Measurements from ENCODE around the gene RECQL. TPM values are rescaled to one million over a fixed set of nuclear protein-coding genes. Genes with fewer than 3 reads are reported as not detected.

Gene RECQL
- total and polyA plus RNA-seq, 9 of the 15 experiments (the other 6 are each of a cell fraction or from before 2014, with no cell fraction given): 22.2 to 44.7 (median 28.5) TPM

DNA sequence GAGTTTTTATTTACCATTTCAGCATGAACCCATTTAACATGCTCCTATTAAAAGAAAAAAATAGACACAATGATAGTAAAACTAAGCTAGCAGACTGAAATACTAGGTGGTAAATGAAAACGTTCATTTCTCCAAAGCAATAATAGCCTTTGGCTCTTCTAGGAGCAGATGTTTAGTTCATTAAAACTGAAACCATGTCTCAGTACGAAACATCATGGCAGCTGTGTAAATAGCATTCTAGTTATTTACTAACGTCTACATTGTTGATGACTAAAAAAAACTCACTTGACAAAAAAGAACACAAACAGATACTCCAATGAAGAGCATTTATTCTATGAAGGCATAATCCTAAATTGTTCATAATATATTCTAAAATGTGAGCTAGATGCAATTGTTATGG lies 17.9 kb downstream of the RECQL start:
- no TSS peak for BruUV-seq (replicated peaks)
- intact Hi-C loops (cut with micrococcal nuclease) (no loop called here), in situ Hi-C loops (cut with MboI) (no loop called here)
- H3K79me2 ChIP-seq (ENCODE audit: control insufficient read depth, insufficient read depth, low read length): no peaks in the 10 kb centered on the region
- no peaks in the 10 kb centered on the region for H3K9me1 ChIP-seq (ENCODE audit: control insufficient read depth, insufficient read depth, low read length)
- no peaks in the 10 kb centered on the region for H3K27me3 ChIP-seq (ENCODE audit: control insufficient read depth in 2 of 2, insufficient read depth in 2 of 2, low read length in 2 of 2)
- no peak overlapping the region for H3K4me2 ChIP-seq (ENCODE audit: insufficient read depth, low read length)
- H3K9me3 ChIP-seq (replicated peaks; ENCODE audit: control insufficient read depth, insufficient read depth, low read depth, low read length): no peaks in the 10 kb centered on the region
- no peaks in the 10 kb centered on the region for H4K20me1 ChIP-seq (replicated peaks; ENCODE audit: control insufficient read depth, insufficient read depth, low read length)
- ChIA-PET POLR2A (no interaction called here), CTCF (ENCODE audit: low intra/inter-chr PET ratio) (no interaction called here)
- WGBS (ENCODE audit: insufficient coverage, low coverage, missing lambda C conversion rate): 56% methylated on average over 3 of the region's 3 CpGs
- no peaks in the 10 kb centered on the region for H3K4me1 ChIP-seq (replicated peaks in 1 of 2; ENCODE audit: control insufficient read depth in 2 of 2, insufficient read depth in 2 of 2, low read length in 2 of 2)
- no peak for FAIRE-seq
- H3K4me3 ChIP-seq: no peak overlapping the region
- no peak for DNase-seq (ENCODE audit: extremely low read depth in 1 of 4, low spot score in 3 of 4)
- ATAC-seq: no peak
- H3K27ac ChIP-seq (ENCODE audit: extremely low read depth, low read depth, low read length): no peak overlapping the region
- H2AFZ ChIP-seq (ENCODE audit: low read depth, low read length): no peak overlapping the region
- peaks cover 26% of the 10 kb centered on the region for H3K36me3 ChIP-seq (ENCODE audit: control insufficient read depth, insufficient read depth, low read length)
- TF ChIP-seq ZBTB17 (CRISPR knock-in tag; IDR thresholded peaks at IDR 0.05) (no peak), ZNF217 (CRISPR knock-in tag; IDR thresholded peaks at IDR 0.05) (no peak), PHTF2 (CRISPR knock-in tag; IDR thresholded peaks at IDR 0.05) (no peak), CBX8 (IDR thresholded peaks at IDR 0.05; ENCODE audit: borderline replicate concordance, extremely low read depth, low read depth, low read length, poor library complexity, severe bottlenecking) (no peak), PHB2 (IDR thresholded peaks at IDR 0.05; ENCODE audit: low read depth) (no peak)
- H3K9ac ChIP-seq (ENCODE audit: insufficient read depth in 1 of 2, low read depth in 2 of 2, low read length in 2 of 2): no peak overlapping the region

DNA sequence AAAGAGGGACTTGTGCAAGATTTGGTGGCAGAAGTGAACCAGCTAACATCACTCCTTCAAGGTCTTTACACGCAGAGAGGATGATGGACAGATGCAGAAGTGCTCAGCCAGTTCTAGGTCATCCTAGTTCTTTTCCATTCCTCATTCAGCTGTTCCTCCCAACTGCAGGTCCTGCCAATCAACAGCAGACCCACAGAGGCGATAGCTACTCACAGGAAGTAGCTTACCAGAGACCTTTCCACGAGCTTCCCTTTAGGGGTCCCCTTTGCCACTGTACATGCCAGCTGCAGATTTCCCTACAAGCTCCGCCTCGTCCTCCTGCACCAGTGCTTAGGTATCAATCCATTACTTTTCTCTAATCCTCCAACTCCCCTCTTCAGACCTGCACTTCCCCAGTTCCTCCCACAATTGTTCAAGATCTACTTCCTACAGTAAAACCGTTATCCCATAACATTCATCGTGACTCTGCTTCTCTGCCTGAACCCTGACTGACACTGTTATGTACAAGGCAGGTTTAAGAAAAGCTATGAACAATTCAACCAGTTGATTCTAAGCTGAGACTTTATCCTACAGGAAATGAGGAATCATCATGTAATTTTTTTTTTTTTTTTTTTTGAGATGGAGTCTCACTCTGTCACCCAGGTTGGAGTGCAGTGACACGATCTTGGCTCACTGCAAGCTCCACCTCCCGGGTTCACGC lies 22.5 kb downstream of the RECQL start:
- FAIRE-seq (no peak), ATAC-seq (no peak), DNase-seq (ENCODE audit: extremely low read depth in 1 of 4, low spot score in 3 of 4) (no peak)
- no peaks in the 10 kb centered on the region for H3K9me3 ChIP-seq (replicated peaks; ENCODE audit: control insufficient read depth, insufficient read depth, low read depth, low read length)
- no peaks in the 10 kb centered on the region for H3K4me1 ChIP-seq (replicated peaks in 1 of 2; ENCODE audit: control insufficient read depth in 2 of 2, insufficient read depth in 2 of 2, low read length in 2 of 2)
- in situ Hi-C loops (cut with MboI) (no loop called here), intact Hi-C loops (cut with micrococcal nuclease) (no loop called here)
- no peaks in the 10 kb centered on the region for H4K20me1 ChIP-seq (replicated peaks; ENCODE audit: control insufficient read depth, insufficient read depth, low read length)
- 76% methylated on average over 7 of the region's 10 CpGs for WGBS (ENCODE audit: insufficient coverage, low coverage, missing lambda C conversion rate)
- no peak overlapping the region for H3K9ac ChIP-seq (ENCODE audit: insufficient read depth in 1 of 2, low read depth in 2 of 2, low read length in 2 of 2)
- H3K4me2 ChIP-seq (ENCODE audit: insufficient read depth, low read length): no peak overlapping the region
- no peaks in the 10 kb centered on the region for H3K27me3 ChIP-seq (ENCODE audit: control insufficient read depth in 2 of 2, insufficient read depth in 2 of 2, low read length in 2 of 2)
- no peaks in the 10 kb centered on the region for H3K79me2 ChIP-seq (ENCODE audit: control insufficient read depth, insufficient read depth, low read length)
- CTCF ChIA-PET (ENCODE audit: low intra/inter-chr PET ratio): no interaction called here
- no peaks in the 10 kb centered on the region for H3K9me1 ChIP-seq (ENCODE audit: control insufficient read depth, insufficient read depth, low read length)
- H2AFZ ChIP-seq (ENCODE audit: low read depth, low read length): no peak overlapping the region
- H3K36me3 ChIP-seq (ENCODE audit: control insufficient read depth, insufficient read depth, low read length): peaks cover 48% of the 10 kb centered on the region
- H3K4me3 ChIP-seq: no peak overlapping the region
- POLR2A ChIA-PET: no interaction called here
- no peak overlapping the region for H3K27ac ChIP-seq (ENCODE audit: extremely low read depth, low read depth, low read length)
- no TSS peak for BruUV-seq (replicated peaks)
- TF ChIP-seq ZNF436 (CRISPR knock-in tag; IDR thresholded peaks at IDR 0.05) (no peak), SNIP1 (IDR thresholded peaks at IDR 0.05; ENCODE audit: low read depth) (no peak), FOXP1 (CRISPR knock-in tag; IDR thresholded peaks at IDR 0.05) (no peak), NFYB (IDR thresholded peaks at IDR 0.05; ENCODE audit: extremely low read depth, insufficient read length) (no peak)
- TF ChIP-seq, protein P1, sequence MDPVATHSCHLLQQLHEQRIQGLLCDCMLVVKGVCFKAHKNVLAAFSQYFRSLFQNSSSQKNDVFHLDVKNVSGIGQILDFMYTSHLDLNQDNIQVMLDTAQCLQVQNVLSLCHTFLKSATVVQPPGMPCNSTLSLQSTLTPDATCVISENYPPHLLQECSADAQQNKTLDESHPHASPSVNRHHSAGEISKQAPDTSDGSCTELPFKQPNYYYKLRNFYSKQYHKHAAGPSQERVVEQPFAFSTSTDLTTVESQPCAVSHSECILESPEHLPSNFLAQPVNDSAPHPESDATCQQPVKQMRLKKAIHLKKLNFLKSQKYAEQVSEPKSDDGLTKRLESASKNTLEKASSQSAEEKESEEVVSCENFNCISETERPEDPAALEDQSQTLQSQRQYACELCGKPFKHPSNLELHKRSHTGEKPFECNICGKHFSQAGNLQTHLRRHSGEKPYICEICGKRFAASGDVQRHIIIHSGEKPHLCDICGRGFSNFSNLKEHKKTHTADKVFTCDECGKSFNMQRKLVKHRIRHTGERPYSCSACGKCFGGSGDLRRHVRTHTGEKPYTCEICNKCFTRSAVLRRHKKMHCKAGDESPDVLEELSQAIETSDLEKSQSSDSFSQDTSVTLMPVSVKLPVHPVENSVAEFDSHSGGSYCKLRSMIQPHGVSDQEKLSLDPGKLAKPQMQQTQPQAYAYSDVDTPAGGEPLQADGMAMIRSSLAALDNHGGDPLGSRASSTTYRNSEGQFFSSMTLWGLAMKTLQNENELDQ (CRISPR knock-in tag; IDR thresholded peaks at IDR 0.05; ENCODE audit: borderline replicate concordance): no peak
- TF ChIP-seq, protein P2, sequence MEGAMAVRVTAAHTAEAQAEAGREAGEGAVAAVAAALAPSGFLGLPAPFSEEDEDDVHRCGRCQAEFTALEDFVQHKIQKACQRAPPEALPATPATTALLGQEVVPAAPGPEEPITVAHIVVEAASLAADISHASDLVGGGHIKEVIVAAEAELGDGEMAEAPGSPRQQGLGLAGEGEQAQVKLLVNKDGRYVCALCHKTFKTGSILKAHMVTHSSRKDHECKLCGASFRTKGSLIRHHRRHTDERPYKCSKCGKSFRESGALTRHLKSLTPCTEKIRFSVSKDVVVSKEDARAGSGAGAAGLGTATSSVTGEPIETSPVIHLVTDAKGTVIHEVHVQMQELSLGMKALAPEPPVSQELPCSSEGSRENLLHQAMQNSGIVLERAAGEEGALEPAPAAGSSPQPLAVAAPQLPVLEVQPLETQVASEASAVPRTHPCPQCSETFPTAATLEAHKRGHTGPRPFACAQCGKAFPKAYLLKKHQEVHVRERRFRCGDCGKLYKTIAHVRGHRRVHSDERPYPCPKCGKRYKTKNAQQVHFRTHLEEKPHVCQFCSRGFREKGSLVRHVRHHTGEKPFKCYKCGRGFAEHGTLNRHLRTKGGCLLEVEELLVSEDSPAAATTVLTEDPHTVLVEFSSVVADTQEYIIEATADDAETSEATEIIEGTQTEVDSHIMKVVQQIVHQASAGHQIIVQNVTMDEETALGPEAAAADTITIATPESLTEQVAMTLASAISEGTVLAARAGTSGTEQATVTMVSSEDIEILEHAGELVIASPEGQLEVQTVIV (CRISPR knock-in tag; IDR thresholded peaks at IDR 0.05; ENCODE audit: borderline replicate concordance): no peak
